NCI-H1436 (cell line): Measurements from ENCODE around the gene NCAM2.

Experiments used
- DNase-seq: peaks from one replicate; lab custom pipeline; 2025; lab: John Stamatoyannopoulos, UW

The NCAM2 gene

GRCh38 chr21:21457077-21457476, 458.9 kb downstream of the NCAM2 start:
- no peak for DNase-seq

DNA sequence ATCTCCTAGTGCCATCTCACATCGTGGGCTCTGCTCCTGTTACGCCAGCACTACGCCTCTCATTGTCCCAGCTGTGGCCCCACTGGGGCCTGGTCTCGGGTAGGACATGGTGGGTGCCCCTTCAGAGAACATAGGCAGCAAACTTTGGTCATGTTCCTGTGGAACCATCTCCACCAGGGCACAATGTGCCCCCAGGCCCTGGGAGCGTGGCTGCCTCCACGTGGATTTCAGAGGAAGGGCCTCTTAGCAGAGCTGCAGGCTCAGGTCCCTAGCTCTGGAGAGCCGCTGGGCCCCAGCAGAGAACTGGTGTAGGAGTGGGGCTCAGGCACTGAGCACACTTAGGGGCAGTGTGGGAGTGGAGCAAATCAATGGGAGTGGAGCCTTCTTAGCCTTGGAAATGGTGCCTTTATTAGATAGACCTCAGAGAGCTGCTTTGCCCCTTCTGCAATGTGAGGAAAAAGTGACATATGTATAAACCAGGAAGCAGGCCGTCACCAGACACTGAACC, 460.0 kb downstream of the NCAM2 start:
- DNase-seq: no peak

- DNase-seq: no peak
These were observed 462.8 kb downstream of the NCAM2 start for GRCh38 chr21:21460979-21461378.

DNA sequence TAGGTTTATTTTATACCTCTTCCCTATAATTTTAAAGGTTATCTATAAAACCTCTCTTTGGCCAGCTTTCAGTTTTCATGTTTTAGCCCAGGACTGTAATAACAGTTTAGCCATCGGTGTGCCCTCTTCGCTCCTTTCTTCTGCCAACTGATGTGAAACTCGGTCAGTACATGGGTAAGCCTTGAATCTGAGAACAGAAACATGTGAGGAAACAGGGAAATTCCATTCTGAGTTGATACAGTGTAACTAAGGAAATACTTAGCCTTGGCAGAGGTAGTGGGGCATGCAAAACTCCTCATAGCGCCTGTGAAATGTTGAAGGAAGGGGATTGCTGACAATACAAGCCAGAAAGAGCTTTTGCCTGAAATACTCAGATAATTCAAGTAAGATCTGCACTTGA, 465.2 kb downstream of the NCAM2 start:
- no peak for DNase-seq

DNA sequence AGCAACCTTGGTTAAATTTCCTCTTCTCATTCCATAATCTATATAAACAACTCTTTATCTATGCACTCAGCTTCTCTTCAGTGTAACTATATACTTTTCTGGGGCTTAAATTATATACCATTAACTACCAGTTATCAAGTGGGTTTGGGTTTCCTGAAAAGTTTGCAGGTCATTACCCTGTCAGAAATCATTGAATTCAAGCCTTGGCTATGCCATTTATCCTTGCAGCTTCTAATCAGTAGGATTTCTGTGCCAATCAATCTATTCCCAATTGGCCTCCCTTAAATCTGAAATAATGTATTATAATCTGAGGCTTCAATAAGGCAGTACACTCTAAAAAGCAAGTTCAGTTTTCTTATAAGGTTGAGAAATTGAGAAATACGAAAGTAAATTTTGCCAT, 466.5 kb downstream of the NCAM2 start:
- DNase-seq: no peak

- no peak for DNase-seq
These were observed 468.5 kb downstream of the NCAM2 start for GRCh38 chr21:21466752-21467151.

GRCh38 chr21:21468003-21468402, 469.8 kb downstream of the NCAM2 start:
- no peak for DNase-seq

DNA sequence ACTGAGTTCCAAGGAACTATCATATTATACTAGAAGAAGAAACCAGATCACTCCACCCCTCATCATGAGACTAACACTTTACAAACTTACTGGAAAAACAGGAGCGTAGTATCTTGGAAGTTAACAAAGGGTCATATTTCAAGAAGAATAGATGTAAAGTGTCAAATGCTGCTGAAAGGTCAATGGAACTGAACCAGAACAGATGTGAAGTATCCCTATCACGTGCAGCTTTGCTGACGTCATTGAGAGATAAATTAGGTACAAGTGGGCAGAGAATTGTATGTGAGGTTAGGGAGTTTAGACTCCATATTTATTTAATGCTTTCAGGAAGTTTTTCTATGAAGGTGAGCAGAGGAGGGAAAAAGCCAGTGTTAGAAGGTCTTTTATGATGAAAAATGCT, 483.0 kb downstream of the NCAM2 start:
- DNase-seq: no peak

GRCh38 chr21:21508859-21509258, 510.6 kb downstream of the NCAM2 start:
- no peak for DNase-seq

DNA sequence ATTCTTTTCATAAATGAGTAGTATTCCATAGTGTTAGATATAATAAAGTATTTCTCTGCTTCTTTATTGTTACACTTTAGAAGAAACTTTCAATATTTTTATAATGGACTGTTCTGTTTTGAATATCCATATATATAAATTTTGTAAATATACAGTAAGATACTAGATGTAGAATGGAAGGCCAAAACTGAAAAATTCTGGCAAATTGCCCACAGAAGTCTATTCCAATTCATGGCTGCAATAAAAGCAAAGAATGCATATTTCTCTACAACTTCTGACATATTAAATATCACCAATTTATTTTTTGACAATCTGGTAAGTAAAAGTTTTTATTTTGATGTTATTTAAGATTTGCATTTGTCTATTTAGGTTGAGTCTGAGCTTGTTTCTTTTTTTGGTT, 532.5 kb downstream of the NCAM2 start:
- DNase-seq: no peak

DNA sequence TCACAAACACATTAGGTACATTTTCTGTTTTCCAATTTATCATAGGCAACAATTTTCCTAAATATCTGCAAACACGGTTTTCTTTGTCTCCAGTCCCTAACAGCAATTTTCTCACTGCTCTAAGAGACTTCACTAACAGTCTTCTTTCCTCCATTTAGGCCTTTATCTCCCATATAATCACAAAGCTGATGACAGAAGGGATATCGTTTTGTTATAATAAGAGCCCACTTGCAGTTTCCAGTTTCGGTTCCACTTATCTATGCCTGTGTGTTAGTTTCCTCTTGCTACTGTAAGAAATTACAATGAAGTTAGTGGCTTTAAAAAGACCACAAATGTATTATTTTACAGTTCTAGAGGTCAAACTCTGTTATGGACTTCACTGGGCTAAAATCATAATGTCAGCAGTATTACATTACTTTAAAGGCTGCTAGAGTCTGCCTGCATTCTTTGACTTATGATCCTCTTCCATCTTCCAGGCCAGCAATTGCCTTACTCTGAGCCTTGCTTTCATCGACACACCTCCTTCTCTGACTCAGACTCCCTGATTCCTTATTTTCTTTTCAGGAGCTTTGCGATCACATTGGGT, 549.3 kb downstream of the NCAM2 start:
- DNase-seq: no peak

GRCh38 chr21:21559285-21560045, 561.3 kb downstream of the NCAM2 start:
- no peak for DNase-seq
